VCaP (cell line): ENCODE results near the gene MRO.
"Not testable (repeated sequence)": the region's sequence is repeated elsewhere in the genome, so short reads cannot be mapped to it uniquely, and the experiment has no call there.

Experiments
- H3K27ac ChIP-seq: fragments of 450-650 bp; 2 replicates; pipeline ENCODE4 v1.5.1; 2017
- TF ChIP-seq, protein P1 (sequence below): fragments of 450-650 bp; conservative IDR thresholded peaks from 2 replicates; pipeline ENCODE4 v1.5.1; 2017; ENCODE audit warnings: mild to moderate bottlenecking, moderate library complexity

The MRO gene

DNA sequence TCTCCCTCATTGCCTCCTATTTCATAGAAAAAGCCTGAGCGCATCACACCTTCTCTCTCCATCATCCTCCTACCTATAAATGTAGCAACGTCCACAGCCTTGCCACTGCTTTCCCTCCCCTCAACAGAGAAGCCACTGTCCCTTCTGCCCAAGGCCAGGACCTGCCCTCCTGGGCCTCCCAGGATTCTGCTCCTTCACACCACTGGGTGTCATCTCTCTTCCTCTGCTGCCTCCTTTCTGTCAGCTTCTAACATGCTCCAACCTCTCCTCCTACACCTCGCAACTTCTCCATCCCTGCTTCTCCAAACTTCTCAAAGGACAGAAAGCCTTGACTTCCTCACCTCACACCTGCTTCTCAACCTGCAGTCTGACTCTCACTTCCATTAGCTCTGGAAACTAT, 37.9 kb upstream of the MRO start:
- H3K27ac ChIP-seq: no peak overlapping the region
- TF ChIP-seq, protein P1, sequence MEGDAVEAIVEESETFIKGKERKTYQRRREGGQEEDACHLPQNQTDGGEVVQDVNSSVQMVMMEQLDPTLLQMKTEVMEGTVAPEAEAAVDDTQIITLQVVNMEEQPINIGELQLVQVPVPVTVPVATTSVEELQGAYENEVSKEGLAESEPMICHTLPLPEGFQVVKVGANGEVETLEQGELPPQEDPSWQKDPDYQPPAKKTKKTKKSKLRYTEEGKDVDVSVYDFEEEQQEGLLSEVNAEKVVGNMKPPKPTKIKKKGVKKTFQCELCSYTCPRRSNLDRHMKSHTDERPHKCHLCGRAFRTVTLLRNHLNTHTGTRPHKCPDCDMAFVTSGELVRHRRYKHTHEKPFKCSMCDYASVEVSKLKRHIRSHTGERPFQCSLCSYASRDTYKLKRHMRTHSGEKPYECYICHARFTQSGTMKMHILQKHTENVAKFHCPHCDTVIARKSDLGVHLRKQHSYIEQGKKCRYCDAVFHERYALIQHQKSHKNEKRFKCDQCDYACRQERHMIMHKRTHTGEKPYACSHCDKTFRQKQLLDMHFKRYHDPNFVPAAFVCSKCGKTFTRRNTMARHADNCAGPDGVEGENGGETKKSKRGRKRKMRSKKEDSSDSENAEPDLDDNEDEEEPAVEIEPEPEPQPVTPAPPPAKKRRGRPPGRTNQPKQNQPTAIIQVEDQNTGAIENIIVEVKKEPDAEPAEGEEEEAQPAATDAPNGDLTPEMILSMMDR: no peak

DNA sequence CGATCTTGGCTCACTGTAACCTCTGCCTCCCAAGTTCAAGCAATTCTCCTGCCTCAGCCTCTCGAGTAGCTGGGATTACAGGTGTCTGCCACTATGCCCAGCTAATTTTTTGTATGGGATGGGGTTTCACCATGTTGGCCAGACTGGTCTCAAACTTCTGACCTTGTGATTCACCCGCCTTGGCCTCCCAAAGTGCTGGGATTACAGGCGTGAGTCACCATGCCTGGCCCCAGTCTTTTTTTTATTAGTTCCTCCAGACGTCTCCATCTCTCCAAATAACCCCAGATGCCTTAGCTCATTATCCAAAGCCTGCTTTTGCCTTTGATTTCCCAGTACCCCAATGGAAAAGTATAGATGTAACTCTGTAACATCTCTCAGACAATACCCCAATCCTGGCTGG, 37.4 kb upstream of the MRO start:
- not testable (repeated sequence) for H3K27ac ChIP-seq

DNA sequence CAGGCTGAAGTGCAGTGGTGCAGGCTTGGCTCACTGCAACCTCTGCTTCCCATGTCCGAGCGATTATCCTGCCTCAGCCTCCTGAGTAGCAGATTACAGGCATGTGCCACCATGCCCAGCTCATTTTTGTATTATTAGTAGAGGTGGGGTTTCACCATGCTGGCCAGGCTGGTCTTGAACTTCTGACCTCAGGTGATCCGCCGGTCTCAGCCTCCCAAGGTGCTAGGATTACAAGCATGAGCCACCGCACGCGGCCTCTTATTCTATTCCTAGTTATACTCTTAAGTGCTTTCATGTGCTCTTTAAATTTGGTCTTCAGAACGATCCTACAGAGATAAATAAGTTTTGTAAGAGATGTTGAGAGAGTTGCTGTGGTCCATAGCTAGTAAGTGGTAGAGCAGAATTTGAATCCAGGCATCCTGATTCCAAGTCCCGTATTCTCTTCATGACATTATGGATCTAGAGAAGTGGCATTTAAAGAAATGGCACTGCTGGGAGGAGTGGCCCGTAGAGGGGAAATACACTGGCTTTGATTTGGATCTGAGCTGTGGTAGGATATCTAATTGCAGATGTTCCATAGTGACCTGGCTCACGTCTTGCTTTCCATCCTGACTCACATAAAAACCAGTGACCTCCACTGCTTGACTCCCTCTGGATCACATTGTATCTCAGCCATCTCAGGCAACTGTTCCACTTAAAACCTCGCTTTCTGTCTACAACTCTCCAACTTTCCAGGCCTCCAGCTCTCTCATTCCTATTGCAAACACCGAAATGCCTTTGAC, 36.4 kb upstream of the MRO start:
- no peak overlapping the region for H3K27ac ChIP-seq
- TF ChIP-seq, protein P1: no peak

GRCh38 chr18:50853863-50854271, 34.1 kb upstream of the MRO start:
- TF ChIP-seq, protein P1: no peak
- no peak overlapping the region for H3K27ac ChIP-seq

- no peak overlapping the region for H3K27ac ChIP-seq
- TF ChIP-seq, protein P1: no peak
These were observed 30.7 kb upstream of the MRO start for GRCh38 chr18:50850307-50851065.

DNA sequence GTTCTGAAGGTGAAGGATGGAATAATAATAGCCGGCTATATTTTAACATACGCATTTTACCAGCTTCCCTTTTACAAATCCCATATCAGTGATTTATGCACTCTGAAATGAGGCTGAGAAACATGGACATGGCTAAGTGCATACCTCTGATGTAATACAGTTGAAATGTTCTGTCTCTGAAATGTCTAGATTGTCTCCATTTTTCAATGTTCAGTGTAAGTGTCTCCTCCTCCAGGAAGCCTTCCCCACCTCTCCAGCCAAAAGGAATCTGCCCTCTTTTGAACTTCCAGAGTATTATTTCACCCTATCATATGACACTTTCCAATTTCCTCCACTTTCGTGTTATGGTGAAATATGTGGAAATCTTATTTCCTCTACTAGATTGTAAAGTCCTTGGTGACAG, 29.6 kb upstream of the MRO start:
- no peak overlapping the region for H3K27ac ChIP-seq

GRCh38 chr18:50848991-50849390, 29.2 kb upstream of the MRO start:
- TF ChIP-seq, protein P1: no peak
- H3K27ac ChIP-seq: no peak overlapping the region

More for the DNA sequence above, 29.6 kb upstream of the MRO start:
- TF ChIP-seq, protein P1: no peak
